Glutamatergic neuron (in vitro differentiated cells): ENCODE results near the gene RDH5. TPM values are rescaled to one million over a fixed set of nuclear protein-coding genes. Genes with fewer than 3 reads are reported as not detected.

Experiments used
- DNase-seq: peaks from one replicate; pipeline ENCODE4 v3.0.0; 2022
- H3K27ac Mint-ChIP-seq: one replicate; pipeline ENCODE4 v1.8.0; 2020; ENCODE audit warnings: mild to moderate bottlenecking, mixed read lengths, inconsistent platforms; ENCODE audit not compliant: unreplicated experiment
- H3K27me3 Mint-ChIP-seq: one replicate; pipeline ENCODE4 v1.8.0; 2020; ENCODE audit warnings: mild to moderate bottlenecking, moderate library complexity, mixed read lengths, inconsistent platforms; ENCODE audit not compliant: unreplicated experiment
- H3K36me3 Mint-ChIP-seq: one replicate; pipeline ENCODE4 v1.8.0; 2020; ENCODE audit warnings: mild to moderate bottlenecking, mixed read lengths, inconsistent platforms; ENCODE audit not compliant: unreplicated experiment
- H3K4me1 Mint-ChIP-seq: one replicate; pipeline ENCODE4 v1.8.0; 2020; ENCODE audit warnings: mild to moderate bottlenecking, low read depth, mixed read lengths, inconsistent platforms; ENCODE audit not compliant: unreplicated experiment
- H3K4me3 Mint-ChIP-seq: one replicate; pipeline ENCODE4 v1.8.0; 2020; ENCODE audit warnings: mild to moderate bottlenecking, mixed read lengths, inconsistent platforms; ENCODE audit not compliant: unreplicated experiment
- H3K9me3 Mint-ChIP-seq: one replicate; pipeline ENCODE4 v1.8.0; 2020; ENCODE audit warnings: mild to moderate bottlenecking, moderate library complexity, mixed read lengths, inconsistent platforms; ENCODE audit not compliant: unreplicated experiment
- total RNA-seq: library from RNA; stranded (reverse); fragmentation: NEBNext Ultra II Directional; extraction: Animal tissue kit (Norgen Biotek cat#: 25700); gene quantifications from one replicate; pipeline ENCODE4 v1.2.1, GENCODE V29; 2021; ENCODE audit not compliant: unreplicated experiment
- TF ChIP-seq, protein P1 (sequence below): fragments of 200-600 bp; sonication (generic); IDR thresholded peaks from one replicate; pipeline ENCODE4 v1.5.0; 2021; ENCODE audit not compliant: partially characterized antibody, unreplicated experiment

RDH5 gene
- total RNA-seq, 1 donor from 2014 or later = 6.6 TPM

GRCh38 chr12:55718624-55719275, 1.4 kb upstream of the RDH5 start:
- TF ChIP-seq, protein P1, sequence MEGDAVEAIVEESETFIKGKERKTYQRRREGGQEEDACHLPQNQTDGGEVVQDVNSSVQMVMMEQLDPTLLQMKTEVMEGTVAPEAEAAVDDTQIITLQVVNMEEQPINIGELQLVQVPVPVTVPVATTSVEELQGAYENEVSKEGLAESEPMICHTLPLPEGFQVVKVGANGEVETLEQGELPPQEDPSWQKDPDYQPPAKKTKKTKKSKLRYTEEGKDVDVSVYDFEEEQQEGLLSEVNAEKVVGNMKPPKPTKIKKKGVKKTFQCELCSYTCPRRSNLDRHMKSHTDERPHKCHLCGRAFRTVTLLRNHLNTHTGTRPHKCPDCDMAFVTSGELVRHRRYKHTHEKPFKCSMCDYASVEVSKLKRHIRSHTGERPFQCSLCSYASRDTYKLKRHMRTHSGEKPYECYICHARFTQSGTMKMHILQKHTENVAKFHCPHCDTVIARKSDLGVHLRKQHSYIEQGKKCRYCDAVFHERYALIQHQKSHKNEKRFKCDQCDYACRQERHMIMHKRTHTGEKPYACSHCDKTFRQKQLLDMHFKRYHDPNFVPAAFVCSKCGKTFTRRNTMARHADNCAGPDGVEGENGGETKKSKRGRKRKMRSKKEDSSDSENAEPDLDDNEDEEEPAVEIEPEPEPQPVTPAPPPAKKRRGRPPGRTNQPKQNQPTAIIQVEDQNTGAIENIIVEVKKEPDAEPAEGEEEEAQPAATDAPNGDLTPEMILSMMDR = no peak
- no peak overlapping the region for H3K27ac Mint-ChIP-seq
- no peaks in the 10 kb centered on the region for H3K36me3 Mint-ChIP-seq
- peak overlapping the region; percentile 58 for H3K4me3 Mint-ChIP-seq
- peaks cover 12% of the 10 kb centered on the region for H3K9me3 Mint-ChIP-seq
- peaks cover 12% of the 10 kb centered on the region for H3K27me3 Mint-ChIP-seq
- DNase-seq = peak; percentile 3
- H3K4me1 Mint-ChIP-seq = peaks cover 19% of the 10 kb centered on the region

DNA sequence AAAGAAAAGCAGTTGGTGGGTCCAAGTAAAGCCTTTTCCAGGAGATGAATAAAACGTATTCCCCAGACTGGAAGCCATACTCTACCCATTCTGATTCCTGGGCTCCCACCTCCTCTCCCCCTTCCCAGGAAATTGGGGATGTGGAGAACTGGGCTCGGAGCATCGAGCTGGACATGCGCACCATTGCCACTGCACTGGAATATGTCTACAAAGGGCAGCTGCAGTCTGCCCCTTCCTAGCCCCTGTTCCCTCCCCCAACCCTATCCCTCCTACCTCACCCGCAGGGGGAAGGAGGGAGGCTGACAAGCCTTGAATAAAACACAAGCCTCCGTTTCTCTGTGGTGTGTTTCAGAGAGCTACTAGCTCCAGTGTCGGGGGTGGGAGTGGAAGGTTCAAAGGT, 822 bp upstream of the RDH5 start:
- H3K9me3 Mint-ChIP-seq = peaks cover 12% of the 10 kb centered on the region
- TF ChIP-seq, protein P1 = no peak
- DNase-seq = no peak
- H3K4me3 Mint-ChIP-seq = no peak overlapping the region
- no peaks in the 10 kb centered on the region for H3K36me3 Mint-ChIP-seq
- H3K4me1 Mint-ChIP-seq = peaks cover 19% of the 10 kb centered on the region
- no peak overlapping the region for H3K27ac Mint-ChIP-seq
- peaks cover 12% of the 10 kb centered on the region for H3K27me3 Mint-ChIP-seq

DNA sequence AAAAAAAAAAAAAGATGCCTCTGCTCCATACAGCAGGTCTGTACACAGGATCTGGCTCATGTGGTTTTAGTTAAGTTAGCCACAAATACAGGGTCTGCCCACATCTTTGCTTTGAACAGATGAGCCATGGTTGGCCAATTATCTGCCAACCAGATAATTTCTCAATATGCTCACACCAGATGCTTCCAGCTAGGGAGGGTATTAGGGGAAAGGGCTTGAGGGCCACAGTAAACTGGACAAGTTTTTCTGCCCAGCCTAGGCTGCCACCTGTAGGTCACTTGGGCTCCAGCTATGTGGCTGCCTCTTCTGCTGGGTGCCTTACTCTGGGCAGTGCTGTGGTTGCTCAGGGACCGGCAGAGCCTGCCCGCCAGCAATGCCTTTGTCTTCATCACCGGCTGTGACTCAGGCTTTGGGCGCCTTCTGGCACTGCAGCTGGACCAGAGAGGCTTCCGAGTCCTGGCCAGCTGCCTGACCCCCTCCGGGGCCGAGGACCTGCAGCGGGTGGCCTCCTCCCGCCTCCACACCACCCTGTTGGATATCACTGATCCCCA, 776 bp downstream of the RDH5 start:
- Mint-ChIP-seq H3K4me3 (no peak overlapping the region), H3K27ac (no peak overlapping the region), H3K27me3 (peaks cover 7% of the 10 kb centered on the region), H3K36me3 (peaks cover 3% of the 10 kb centered on the region), H3K4me1 (peaks cover 33% of the 10 kb centered on the region), H3K9me3 (peaks cover 3% of the 10 kb centered on the region)
- TF ChIP-seq, protein P1 = no peak
- DNase-seq = no peak

- H3K4me1 Mint-ChIP-seq = peaks cover 36% of the 10 kb centered on the region
- DNase-seq = no peak
- peaks cover 3% of the 10 kb centered on the region for H3K9me3 Mint-ChIP-seq
- peaks cover 5% of the 10 kb centered on the region for H3K27me3 Mint-ChIP-seq
- H3K4me3 Mint-ChIP-seq = no peak overlapping the region
- H3K27ac Mint-ChIP-seq = no peak overlapping the region
- TF ChIP-seq, protein P1 = no peak
- peaks cover 6% of the 10 kb centered on the region for H3K36me3 Mint-ChIP-seq
Observed at GRCh38 chr12:55721601-55722213, 1.5 kb downstream of the RDH5 start.

GRCh38 chr12:55722948-55723347, 2.8 kb downstream of the RDH5 start:
- H3K36me3 Mint-ChIP-seq = peaks cover 9% of the 10 kb centered on the region
- H3K27me3 Mint-ChIP-seq = peaks cover 2% of the 10 kb centered on the region
- no peak overlapping the region for H3K4me3 Mint-ChIP-seq
- TF ChIP-seq, protein P1 = no peak
- peaks cover 6% of the 10 kb centered on the region for H3K9me3 Mint-ChIP-seq
- no peak overlapping the region for H3K27ac Mint-ChIP-seq
- DNase-seq = no peak
- H3K4me1 Mint-ChIP-seq = peaks cover 33% of the 10 kb centered on the region
